GM12878 (cell line): ENCODE results near the gene PHETA2.

Source experiments
- HDAC2 ChIP-seq: fragments of 200-600 bp; sonication (generic); IDR thresholded peaks from 2 replicates; pipeline ENCODE4 v1.6.1; 2017
- MXI1 ChIP-seq: fragments of 150-350 bp; IDR thresholded peaks from 2 replicates; pipeline ENCODE4 v1.6.1; 2011; ENCODE audit warnings: low read depth, mild to moderate bottlenecking, inconsistent platforms, low read length, improper control_type of control experiment
- NRF1 ChIP-seq: conservative IDR thresholded peaks from 2 replicates; pipeline ENCODE4 v1.6.1; 2011; ENCODE audit warnings: mild to moderate bottlenecking, low read depth, low read length, improper control_type of control experiment
- POLR2A ChIP-seq: IDR thresholded peaks from 2 replicates; pipeline ENCODE4 v1.6.1; 2011; ENCODE audit warnings: low read depth, mild to moderate bottlenecking, low read length
- POLR2AphosphoS2 ChIP-seq: IDR thresholded peaks from 2 replicates; pipeline ENCODE4 v1.6.1; 2011; ENCODE audit warnings: low read depth, mild to moderate bottlenecking, low read length, improper control_type of control experiment, moderate library complexity
- SIN3A ChIP-seq: IDR thresholded peaks from 2 replicates; pipeline ENCODE4 v1.6.1; 2012; ENCODE audit warnings: low read depth, low read length, improper control_type of control experiment
- SPI1 ChIP-seq: IDR thresholded peaks from 2 replicates; pipeline ENCODE4 v1.6.1; 2011; ENCODE audit warnings: low read depth, mild to moderate bottlenecking, low read length, moderate library complexity, borderline replicate concordance; ENCODE audit not compliant: insufficient read depth
- TF ChIP-seq, protein P1 (sequence below), 3 experiments: IDR thresholded peaks in 2 of 3; conservative IDR thresholded peaks in 1 of 3; 2 replicates each; pipeline ENCODE4 v1.5.1; 2011; ENCODE audit warnings: low read depth in 3 of 3, low read length in 3 of 3, mild to moderate bottlenecking in 3 of 3, control low read depth in 2 of 3, moderate library complexity in 2 of 3, inconsistent platforms in 1 of 3, mixed read lengths in 1 of 3; ENCODE audit not compliant: control insufficient read depth in 2 of 3, insufficient read depth in 1 of 3; ENCODE audit errors: extremely low read depth in 1 of 3
- TF ChIP-seq, protein P2 (sequence below): IDR thresholded peaks from 2 replicates; pipeline ENCODE4 v1.6.1; 2012; ENCODE audit warnings: mild to moderate bottlenecking, low read depth, low read length

DNA sequence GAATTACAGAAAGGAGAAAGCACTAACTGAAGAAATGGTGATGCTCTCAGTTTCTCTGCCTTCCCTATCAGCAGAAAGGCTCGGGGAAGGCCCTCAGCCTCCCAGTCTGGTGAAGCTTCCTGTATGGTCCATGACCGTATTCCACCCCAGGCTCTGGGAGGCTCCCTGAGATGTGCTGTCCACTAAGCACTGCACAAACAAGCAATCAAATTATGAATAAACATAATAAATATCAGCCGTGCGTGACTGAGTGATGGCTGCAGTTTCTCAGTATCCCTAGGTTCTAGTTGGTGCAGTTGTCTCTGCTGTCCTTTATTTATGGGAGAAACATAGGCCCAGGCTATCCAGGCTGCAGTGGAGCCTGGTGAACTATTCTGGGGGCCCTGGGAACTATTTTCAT, 9.1 kb downstream of the PHETA2 start:
- TF ChIP-seq, protein P1, sequence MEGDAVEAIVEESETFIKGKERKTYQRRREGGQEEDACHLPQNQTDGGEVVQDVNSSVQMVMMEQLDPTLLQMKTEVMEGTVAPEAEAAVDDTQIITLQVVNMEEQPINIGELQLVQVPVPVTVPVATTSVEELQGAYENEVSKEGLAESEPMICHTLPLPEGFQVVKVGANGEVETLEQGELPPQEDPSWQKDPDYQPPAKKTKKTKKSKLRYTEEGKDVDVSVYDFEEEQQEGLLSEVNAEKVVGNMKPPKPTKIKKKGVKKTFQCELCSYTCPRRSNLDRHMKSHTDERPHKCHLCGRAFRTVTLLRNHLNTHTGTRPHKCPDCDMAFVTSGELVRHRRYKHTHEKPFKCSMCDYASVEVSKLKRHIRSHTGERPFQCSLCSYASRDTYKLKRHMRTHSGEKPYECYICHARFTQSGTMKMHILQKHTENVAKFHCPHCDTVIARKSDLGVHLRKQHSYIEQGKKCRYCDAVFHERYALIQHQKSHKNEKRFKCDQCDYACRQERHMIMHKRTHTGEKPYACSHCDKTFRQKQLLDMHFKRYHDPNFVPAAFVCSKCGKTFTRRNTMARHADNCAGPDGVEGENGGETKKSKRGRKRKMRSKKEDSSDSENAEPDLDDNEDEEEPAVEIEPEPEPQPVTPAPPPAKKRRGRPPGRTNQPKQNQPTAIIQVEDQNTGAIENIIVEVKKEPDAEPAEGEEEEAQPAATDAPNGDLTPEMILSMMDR (IDR thresholded peaks at IDR 0.05 in 2 of 3, conservative IDR thresholded peaks at IDR 0.05 in 1 of 3; ENCODE audit: control insufficient read depth in 2 of 3, extremely low read depth in 1 of 3, insufficient read depth in 1 of 3, low read depth in 3 of 3, low read length in 3 of 3), result no peak
- no peak for TF ChIP-seq SPI1
- no peak for TF ChIP-seq POLR2A
- TF ChIP-seq, protein P2, sequence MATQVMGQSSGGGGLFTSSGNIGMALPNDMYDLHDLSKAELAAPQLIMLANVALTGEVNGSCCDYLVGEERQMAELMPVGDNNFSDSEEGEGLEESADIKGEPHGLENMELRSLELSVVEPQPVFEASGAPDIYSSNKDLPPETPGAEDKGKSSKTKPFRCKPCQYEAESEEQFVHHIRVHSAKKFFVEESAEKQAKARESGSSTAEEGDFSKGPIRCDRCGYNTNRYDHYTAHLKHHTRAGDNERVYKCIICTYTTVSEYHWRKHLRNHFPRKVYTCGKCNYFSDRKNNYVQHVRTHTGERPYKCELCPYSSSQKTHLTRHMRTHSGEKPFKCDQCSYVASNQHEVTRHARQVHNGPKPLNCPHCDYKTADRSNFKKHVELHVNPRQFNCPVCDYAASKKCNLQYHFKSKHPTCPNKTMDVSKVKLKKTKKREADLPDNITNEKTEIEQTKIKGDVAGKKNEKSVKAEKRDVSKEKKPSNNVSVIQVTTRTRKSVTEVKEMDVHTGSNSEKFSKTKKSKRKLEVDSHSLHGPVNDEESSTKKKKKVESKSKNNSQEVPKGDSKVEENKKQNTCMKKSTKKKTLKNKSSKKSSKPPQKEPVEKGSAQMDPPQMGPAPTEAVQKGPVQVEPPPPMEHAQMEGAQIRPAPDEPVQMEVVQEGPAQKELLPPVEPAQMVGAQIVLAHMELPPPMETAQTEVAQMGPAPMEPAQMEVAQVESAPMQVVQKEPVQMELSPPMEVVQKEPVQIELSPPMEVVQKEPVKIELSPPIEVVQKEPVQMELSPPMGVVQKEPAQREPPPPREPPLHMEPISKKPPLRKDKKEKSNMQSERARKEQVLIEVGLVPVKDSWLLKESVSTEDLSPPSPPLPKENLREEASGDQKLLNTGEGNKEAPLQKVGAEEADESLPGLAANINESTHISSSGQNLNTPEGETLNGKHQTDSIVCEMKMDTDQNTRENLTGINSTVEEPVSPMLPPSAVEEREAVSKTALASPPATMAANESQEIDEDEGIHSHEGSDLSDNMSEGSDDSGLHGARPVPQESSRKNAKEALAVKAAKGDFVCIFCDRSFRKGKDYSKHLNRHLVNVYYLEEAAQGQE, result no peak
- no peak for TF ChIP-seq POLR2AphosphoS2
- no peak for TF ChIP-seq HDAC2
- TF ChIP-seq SIN3A, result no peak
- TF ChIP-seq NRF1, result no peak
- no peak for TF ChIP-seq MXI1
